Breast epithelium (tissue), 3 donors: Measurements from ENCODE around the gene GPC3.

Experiments used
- CTCF ChIP-seq, 3 donors: fragments of 450-650 bp; IDR thresholded peaks; one replicate each; pipeline ENCODE4 v1.5.1; 2016 to 2017; ENCODE audit warnings: antibody characterized with exemption in 3 of 3, mild to moderate bottlenecking in 3 of 3, moderate library complexity in 3 of 3
- POLR2A ChIP-seq: fragments of 450-650 bp; IDR thresholded peaks from one replicate; pipeline ENCODE4 v1.6.1; 2016; ENCODE audit warnings: antibody characterized with exemption, mild to moderate bottlenecking, moderate library complexity
- POLR2AphosphoS5 ChIP-seq, 3 donors: sonication (generic); formaldehyde crosslinking; IDR thresholded peaks; one replicate each; pipeline ENCODE4 v1.6.1; 2017; ENCODE audit warnings: antibody characterized with exemption in 3 of 3

GRCh38 chrX:133971586-133971985 lies 13.8 kb downstream of the GPC3 start:
- TF ChIP-seq POLR2A (no peak), CTCF (IDR thresholded peaks at IDR 0.05) (no peak), POLR2AphosphoS5 (IDR thresholded peaks at IDR 0.05) (no peak)
